Thoracic aorta (tissue), 2 donors: Measurements from ENCODE around the gene C2CD3. TPM values are rescaled to one million over a fixed set of nuclear protein-coding genes. Genes with fewer than 3 reads are reported as not detected.

Experiments
- ATAC-seq: fragments of 150-250 bp; one replicate; pipeline ENCODE4 v1.8.0; 2017; ENCODE audit warnings: low read depth; ENCODE audit not compliant: insufficient number of reproducible peaks, low FRiP score
- DNase-seq: peaks from one replicate; pipeline ENCODE4 v3.0.0-alpha.2; 2020; ENCODE audit warnings: low spot score
- H3K27ac ChIP-seq, 2 donors: fragments of 200-600 bp; sonication (generic); 1 replicate in 1 of 2; 2 replicates in 1 of 2; pipeline ENCODE4 v1.5.1; 2016; ENCODE audit warnings: mild to moderate bottlenecking in 2 of 2, moderate library complexity in 2 of 2
- H3K27me3 ChIP-seq: fragments of 200-600 bp; sonication (generic); replicated peaks from 2 replicates; pipeline ENCODE4 v1.6.0; 2016; ENCODE audit warnings: mild to moderate bottlenecking; ENCODE audit not compliant: insufficient read depth
- H3K36me3 ChIP-seq: fragments of 200-600 bp; sonication (generic); one replicate; pipeline ENCODE4 v1.5.1; 2016
- H3K4me1 ChIP-seq, 2 donors: fragments of 200-600 bp; sonication (generic); 1 replicate in 1 of 2; 2 replicates in 1 of 2; pipeline versions ENCODE4 v1.5.1 to v1.6.0; 2016; ENCODE audit warnings: low read depth in 2 of 2, mild to moderate bottlenecking in 1 of 2; ENCODE audit not compliant: control insufficient read depth in 1 of 2
- H3K4me3 ChIP-seq: fragments of 200-600 bp; sonication (generic); 2 replicates; pipeline ENCODE4 v1.5.1; 2016; ENCODE audit warnings: mild to moderate bottlenecking
- H3K9me3 ChIP-seq: fragments of 200-600 bp; sonication (generic); 2 replicates; pipeline ENCODE4 v1.5.1; 2016
- CTCF ChIP-seq: fragments of 200-600 bp; sonication (generic); IDR thresholded peaks from one replicate; pipeline ENCODE4 v1.5.1; 2019; ENCODE audit warnings: antibody characterized with exemption
- total RNA-seq, 2 donors: library from RNA; depleted of rRNA; stranded (reverse); fragments of >200 nt; gene quantifications; one replicate each; pipeline versions ENCODE4 v1.1.0 to v1.2.3, GENCODE V29; 2016

The C2CD3 gene
- total RNA-seq, 2 donors from 2014 or later, result 23.7 to 30.6 TPM

GRCh38 chr11:73983741-73984538, 186.9 kb downstream of the C2CD3 start:
- Histone ChIP-seq H3K27me3 (no peaks in the 10 kb centered on the region), H3K36me3 (no peaks in the 10 kb centered on the region), H3K9me3 (no peaks in the 10 kb centered on the region), H3K27ac (peak overlapping the region; percentile 85 to 89), H3K4me1 (peaks cover 11 to 13% of the 10 kb centered on the region in 2 donors), H3K4me3 (peak overlapping the region; percentile 85)
- no peak for TF ChIP-seq CTCF
- ATAC-seq (no peak), DNase-seq (no peak)

- no peaks in the 10 kb centered on the region for H3K9me3 ChIP-seq
- peak; percentile 72 for ATAC-seq
- peak; percentile 74 for DNase-seq
- H3K27me3 ChIP-seq, result no peaks in the 10 kb centered on the region
- peak overlapping the region; percentile 85 for H3K4me3 ChIP-seq
- no peak for TF ChIP-seq CTCF
- H3K4me1 ChIP-seq, result peaks cover 11 to 13% of the 10 kb centered on the region in 2 donors
- peaks cover 3% of the 10 kb centered on the region for H3K36me3 ChIP-seq
- peak overlapping the region; percentile 85 to 89 for H3K27ac ChIP-seq
These were observed 187.6 kb downstream of the C2CD3 start for GRCh38 chr11:73982990-73983740.

- H3K4me3 ChIP-seq, result peak within 1 kb of the TSS; percentile 85
- DNase-seq, result peak; percentile 26
- no peaks in the 10 kb centered on the region for H3K9me3 ChIP-seq
- peak; percentile 33 for ATAC-seq
- peak within 1 kb of the TSS; percentile 85 to 89 for H3K27ac ChIP-seq
- no peaks in the 10 kb centered on the region for H3K27me3 ChIP-seq
- H3K4me1 ChIP-seq, result peaks cover 11 to 13% of the 10 kb centered on the region in 2 donors
- no peak for TF ChIP-seq CTCF
- H3K36me3 ChIP-seq, result peaks cover 8% of the 10 kb centered on the region
These were observed 188.2 kb downstream of the C2CD3 start, which contains the start of gene UCP2 for GRCh38 chr11:73982595-73982989. TSS of gene UCP2 (minus strand) at chr11:73982843. CDS start at chr11:73978378, 4,465 bp downstream.

GRCh38 chr11:73981051-73981805, 189.6 kb downstream of the C2CD3 start:
- DNase-seq (no peak), ATAC-seq (no peak)
- Histone ChIP-seq H3K27ac (no peak overlapping the region), H3K4me3 (peak overlapping the region; percentile 85), H3K9me3 (no peaks in the 10 kb centered on the region), H3K36me3 (peaks cover 11% of the 10 kb centered on the region), H3K4me1 (peaks cover 11 to 13% of the 10 kb centered on the region in 2 donors), H3K27me3 (no peaks in the 10 kb centered on the region)
- TF ChIP-seq CTCF, result no peak
